ENCODE results near the gene LGALSL. TPM values are rescaled to one million over a fixed set of nuclear protein-coding genes. Genes with fewer than 3 reads are reported as not detected.

LGALSL gene
- total and polyA plus RNA-seq, 4 experiments from 2014 or later, result 0.26 to 0.63 (median 0.29) TPM; not detected in 1

- Histone ChIP-seq H3K36me3 (ENCODE audit: insufficient read depth, low read length) (no peaks in the 10 kb centered on the region), H3K4me3 (ENCODE audit: low read length in 2 of 2) (no peak overlapping the region), H3K9me3 (ENCODE audit: control insufficient read depth in 1 of 2, low read length in 2 of 2) (no peaks in the 10 kb centered on the region), H3K27me3 (ENCODE audit: insufficient read depth, low read length) (no peaks in the 10 kb centered on the region), H3K27ac (ENCODE audit: low read depth, low read length) (no peak overlapping the region), H3K4me1 (ENCODE audit: insufficient read depth, low read length) (no peaks in the 10 kb centered on the region)
- intact Hi-C loops (cut with micrococcal nuclease), result no loop called here
- DNase-seq, result no peak
- Mint-ChIP-seq H3K9me3 (no peaks in the 10 kb centered on the region), H3K4me1 (no peaks in the 10 kb centered on the region), H3K27me3 (peaks cover 0 to 1% of the 10 kb centered on the region in 2 donors), H3K27ac (no peak overlapping the region), H3K4me3 (no peak overlapping the region), H3K36me3 (no peaks in the 10 kb centered on the region)
- CTCF ChIA-PET (ENCODE audit: partially characterized antibody), result interaction anchor here (1.3 kb wide), 1 partner anchor 25 kb away, joined by 5 read pairs; no protein-coding TSS in a partner anchor
- POLR2A ChIA-PET (ENCODE audit: partially characterized antibody), result no interaction called here
Measured at GRCh38 chr2:64463781-64464180, 9.8 kb downstream of the LGALSL start.

GRCh38 chr2:64466478-64467085 is 12.6 kb downstream of the LGALSL start:
- Mint-ChIP-seq H3K27me3 (peaks cover 0 to 1% of the 10 kb centered on the region in 2 donors), H3K27ac (no peak overlapping the region), H3K4me1 (no peaks in the 10 kb centered on the region), H3K4me3 (no peak overlapping the region), H3K9me3 (no peaks in the 10 kb centered on the region), H3K36me3 (no peaks in the 10 kb centered on the region)
- no peaks in the 10 kb centered on the region for H3K36me3 ChIP-seq (ENCODE audit: insufficient read depth, low read length)
- POLR2A ChIA-PET (ENCODE audit: partially characterized antibody), result no interaction called here
- H3K4me1 ChIP-seq (ENCODE audit: insufficient read depth, low read length), result no peaks in the 10 kb centered on the region
- H3K27me3 ChIP-seq (ENCODE audit: insufficient read depth, low read length), result no peaks in the 10 kb centered on the region
- no peak overlapping the region for H3K4me3 ChIP-seq (ENCODE audit: low read length in 2 of 2)
- no peak overlapping the region for H3K27ac ChIP-seq (ENCODE audit: low read depth, low read length)
- no peak for DNase-seq
- CTCF ChIA-PET (ENCODE audit: partially characterized antibody), result interaction anchor here (1.3 to 1.5 kb wide), 2 partner anchors 9 to 20 kb away, joined by 3 to 4 read pairs; no protein-coding TSS in a partner anchor
- no peaks in the 10 kb centered on the region for H3K9me3 ChIP-seq (ENCODE audit: control insufficient read depth in 1 of 2, low read length in 2 of 2)
- intact Hi-C loops (cut with micrococcal nuclease), result no loop called here

GRCh38 chr2:64467096-64467843 is 13.3 kb downstream of the LGALSL start:
- H3K4me1 Mint-ChIP-seq, result no peaks in the 10 kb centered on the region
- ChIA-PET CTCF (ENCODE audit: partially characterized antibody) (interaction anchor here (1.1 to 1.5 kb wide), 4 partner anchors 10 to 137 kb away, joined by 3 to 4 read pairs (median 3); no protein-coding TSS in a partner anchor), POLR2A (ENCODE audit: partially characterized antibody) (no interaction called here)
- no peaks in the 10 kb centered on the region for H3K27me3 ChIP-seq (ENCODE audit: insufficient read depth, low read length)
- peaks cover 0 to 1% of the 10 kb centered on the region in 2 donors for H3K27me3 Mint-ChIP-seq
- H3K4me3 Mint-ChIP-seq, result no peak overlapping the region
- no peak overlapping the region for H3K4me3 ChIP-seq (ENCODE audit: low read length in 2 of 2)
- DNase-seq, result no peak
- intact Hi-C loops (cut with micrococcal nuclease), result no loop called here
- H3K36me3 Mint-ChIP-seq, result no peaks in the 10 kb centered on the region
- no peak overlapping the region for H3K27ac Mint-ChIP-seq
- H3K36me3 ChIP-seq (ENCODE audit: insufficient read depth, low read length), result no peaks in the 10 kb centered on the region
- H3K27ac ChIP-seq (ENCODE audit: low read depth, low read length), result no peak overlapping the region
- H3K9me3 ChIP-seq (ENCODE audit: control insufficient read depth in 1 of 2, low read length in 2 of 2), result no peaks in the 10 kb centered on the region
- H3K9me3 Mint-ChIP-seq, result no peaks in the 10 kb centered on the region
- H3K4me1 ChIP-seq (ENCODE audit: insufficient read depth, low read length), result no peaks in the 10 kb centered on the region

GRCh38 chr2:64469261-64469660 is 15.3 kb downstream of the LGALSL start:
- POLR2A ChIA-PET (ENCODE audit: partially characterized antibody), result no interaction called here
- no peak overlapping the region for H3K4me3 ChIP-seq (ENCODE audit: low read length in 2 of 2)
- no peak overlapping the region for H3K4me3 Mint-ChIP-seq
- H3K36me3 Mint-ChIP-seq, result no peaks in the 10 kb centered on the region
- CTCF ChIA-PET (ENCODE audit: partially characterized antibody), result interaction anchor here (0.8 to 1.3 kb wide), 3 partner anchors 13 to 97 kb away, joined by 3 read pairs; no protein-coding TSS in a partner anchor
- DNase-seq, result no peak
- no peaks in the 10 kb centered on the region for H3K4me1 ChIP-seq (ENCODE audit: insufficient read depth, low read length)
- no peaks in the 10 kb centered on the region for H3K36me3 ChIP-seq (ENCODE audit: insufficient read depth, low read length)
- intact Hi-C loops (cut with micrococcal nuclease), result no loop called here
- H3K4me1 Mint-ChIP-seq, result no peaks in the 10 kb centered on the region
- no peak overlapping the region for H3K27ac Mint-ChIP-seq
- no peaks in the 10 kb centered on the region for H3K9me3 ChIP-seq (ENCODE audit: control insufficient read depth in 1 of 2, low read length in 2 of 2)
- no peaks in the 10 kb centered on the region for H3K9me3 Mint-ChIP-seq
- H3K27me3 ChIP-seq (ENCODE audit: insufficient read depth, low read length), result no peaks in the 10 kb centered on the region
- no peak overlapping the region for H3K27ac ChIP-seq (ENCODE audit: low read depth, low read length)
- H3K27me3 Mint-ChIP-seq, result peaks cover 0 to 3% of the 10 kb centered on the region in 2 donors

GRCh38 chr2:64470071-64470470 is 16.1 kb downstream of the LGALSL start:
- Histone ChIP-seq H3K4me3 (ENCODE audit: low read length in 2 of 2) (no peak overlapping the region), H3K36me3 (ENCODE audit: insufficient read depth, low read length) (no peaks in the 10 kb centered on the region), H3K9me3 (ENCODE audit: control insufficient read depth in 1 of 2, low read length in 2 of 2) (no peaks in the 10 kb centered on the region), H3K27ac (ENCODE audit: low read depth, low read length) (no peak overlapping the region), H3K27me3 (ENCODE audit: insufficient read depth, low read length) (no peaks in the 10 kb centered on the region), H3K4me1 (ENCODE audit: insufficient read depth, low read length) (no peaks in the 10 kb centered on the region)
- H3K9me3 Mint-ChIP-seq, result no peaks in the 10 kb centered on the region
- intact Hi-C loops (cut with micrococcal nuclease), result no loop called here
- H3K27me3 Mint-ChIP-seq, result peaks cover 0 to 3% of the 10 kb centered on the region in 2 donors
- no peaks in the 10 kb centered on the region for H3K4me1 Mint-ChIP-seq
- H3K27ac Mint-ChIP-seq, result no peak overlapping the region
- H3K4me3 Mint-ChIP-seq, result no peak overlapping the region
- no peaks in the 10 kb centered on the region for H3K36me3 Mint-ChIP-seq
- POLR2A ChIA-PET (ENCODE audit: partially characterized antibody), result no interaction called here
- DNase-seq, result no peak
- CTCF ChIA-PET (ENCODE audit: partially characterized antibody), result interaction anchor here (1.1 to 1.6 kb wide), 4 partner anchors 13 to 98 kb away, joined by 3 to 6 read pairs (median 4); no protein-coding TSS in a partner anchor

GRCh38 chr2:64470766-64471295 is 16.9 kb downstream of the LGALSL start:
- CTCF ChIA-PET (ENCODE audit: partially characterized antibody), result interaction anchor here (1.4 to 2.2 kb wide), 3 partner anchors 10 to 19 kb away, joined by 4 to 7 read pairs (median 6); no protein-coding TSS in a partner anchor

GRCh38 chr2:64471600-64471999 is 17.6 kb downstream of the LGALSL start:
- no peaks in the 10 kb centered on the region for H3K36me3 ChIP-seq (ENCODE audit: insufficient read depth, low read length)

More at GRCh38 chr2:64470766-64471295, 16.9 kb downstream of the LGALSL start:
- Mint-ChIP-seq H3K4me1 (no peaks in the 10 kb centered on the region), H3K27me3 (peaks cover 0 to 3% of the 10 kb centered on the region in 2 donors), H3K36me3 (no peaks in the 10 kb centered on the region), H3K4me3 (no peak overlapping the region), H3K9me3 (no peaks in the 10 kb centered on the region), H3K27ac (no peak overlapping the region)
- no peaks in the 10 kb centered on the region for H3K36me3 ChIP-seq (ENCODE audit: insufficient read depth, low read length)
- H3K4me3 ChIP-seq (ENCODE audit: low read length in 2 of 2), result no peak overlapping the region
- no peak for DNase-seq
- no peaks in the 10 kb centered on the region for H3K9me3 ChIP-seq (ENCODE audit: control insufficient read depth in 1 of 2, low read length in 2 of 2)
- no peak overlapping the region for H3K27ac ChIP-seq (ENCODE audit: low read depth, low read length)
- POLR2A ChIA-PET (ENCODE audit: partially characterized antibody), result no interaction called here
- H3K4me1 ChIP-seq (ENCODE audit: insufficient read depth, low read length), result no peaks in the 10 kb centered on the region
- no peaks in the 10 kb centered on the region for H3K27me3 ChIP-seq (ENCODE audit: insufficient read depth, low read length)
- intact Hi-C loops (cut with micrococcal nuclease), result no loop called here

More at GRCh38 chr2:64471600-64471999, 17.6 kb downstream of the LGALSL start:
- intact Hi-C loops (cut with micrococcal nuclease), result no loop called here
- Mint-ChIP-seq H3K36me3 (no peaks in the 10 kb centered on the region), H3K27me3 (peaks cover 0 to 3% of the 10 kb centered on the region in 2 donors), H3K9me3 (no peaks in the 10 kb centered on the region), H3K4me3 (no peak overlapping the region), H3K27ac (no peak overlapping the region), H3K4me1 (no peaks in the 10 kb centered on the region)
- ChIA-PET POLR2A (ENCODE audit: partially characterized antibody) (no interaction called here), CTCF (ENCODE audit: partially characterized antibody) (interaction anchor here (2.2 to 2.8 kb wide), 2 partner anchors 9 to 16 kb away, joined by 7 to 10 read pairs; no protein-coding TSS in a partner anchor)
- Histone ChIP-seq H3K9me3 (ENCODE audit: control insufficient read depth in 1 of 2, low read length in 2 of 2) (no peaks in the 10 kb centered on the region), H3K27me3 (ENCODE audit: insufficient read depth, low read length) (no peaks in the 10 kb centered on the region), H3K4me1 (ENCODE audit: insufficient read depth, low read length) (no peaks in the 10 kb centered on the region), H3K27ac (ENCODE audit: low read depth, low read length) (no peak overlapping the region), H3K4me3 (ENCODE audit: low read length in 2 of 2) (no peak overlapping the region)
- DNase-seq, result no peak
